GM19324 (cell line): ENCODE data around the gene MBNL1.

ENCODE experiments used
- ATAC-seq: cut with Tn5 transposase; IDR thresholded peaks from one replicate; pipeline ENCODE4 v1.9.1; 2021; ENCODE audit warnings: mild to moderate bottlenecking, moderate library complexity; ENCODE audit not compliant: unreplicated experiment, low FRiP score

Gene MBNL1, protein sequence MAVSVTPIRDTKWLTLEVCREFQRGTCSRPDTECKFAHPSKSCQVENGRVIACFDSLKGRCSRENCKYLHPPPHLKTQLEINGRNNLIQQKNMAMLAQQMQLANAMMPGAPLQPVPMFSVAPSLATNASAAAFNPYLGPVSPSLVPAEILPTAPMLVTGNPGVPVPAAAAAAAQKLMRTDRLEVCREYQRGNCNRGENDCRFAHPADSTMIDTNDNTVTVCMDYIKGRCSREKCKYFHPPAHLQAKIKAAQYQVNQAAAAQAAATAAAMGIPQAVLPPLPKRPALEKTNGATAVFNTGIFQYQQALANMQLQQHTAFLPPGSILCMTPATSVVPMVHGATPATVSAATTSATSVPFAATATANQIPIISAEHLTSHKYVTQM

DNA sequence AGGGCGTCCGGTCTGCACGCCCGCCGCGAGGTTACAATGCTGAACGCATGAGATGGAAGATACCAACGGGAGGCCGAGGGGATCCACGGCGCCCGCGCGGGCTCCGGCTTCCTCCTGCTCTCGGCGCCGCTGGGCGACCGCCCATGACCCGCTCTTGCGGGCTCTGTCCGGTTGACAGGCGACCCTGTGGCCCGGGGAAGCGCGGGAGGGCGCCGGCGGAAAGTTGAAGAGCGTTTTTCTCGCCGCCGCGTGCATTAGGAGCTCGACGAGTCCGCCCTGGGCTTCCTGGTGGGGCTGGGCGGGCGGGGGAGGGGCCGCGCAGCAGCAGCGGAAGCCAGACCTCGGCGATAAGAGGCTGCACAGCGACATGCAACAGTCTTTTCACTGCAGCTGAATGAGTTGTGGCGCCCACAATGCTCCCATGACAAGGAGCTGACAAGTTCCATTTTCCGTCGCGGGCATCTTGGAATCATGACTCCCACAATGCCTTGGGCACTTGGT is at the start of gene MBNL1:
TSS of gene MBNL1 (plus strand) at position 375 of the 501 bp plus-strand sequence. CDS start 31,265 bp downstream, outside the sequence.
- peak; percentile 76 for ATAC-seq

- no peak for ATAC-seq
These were observed 49.5 kb upstream of the MBNL1 start for GRCh38 chr3:152219216-152219615.

DNA sequence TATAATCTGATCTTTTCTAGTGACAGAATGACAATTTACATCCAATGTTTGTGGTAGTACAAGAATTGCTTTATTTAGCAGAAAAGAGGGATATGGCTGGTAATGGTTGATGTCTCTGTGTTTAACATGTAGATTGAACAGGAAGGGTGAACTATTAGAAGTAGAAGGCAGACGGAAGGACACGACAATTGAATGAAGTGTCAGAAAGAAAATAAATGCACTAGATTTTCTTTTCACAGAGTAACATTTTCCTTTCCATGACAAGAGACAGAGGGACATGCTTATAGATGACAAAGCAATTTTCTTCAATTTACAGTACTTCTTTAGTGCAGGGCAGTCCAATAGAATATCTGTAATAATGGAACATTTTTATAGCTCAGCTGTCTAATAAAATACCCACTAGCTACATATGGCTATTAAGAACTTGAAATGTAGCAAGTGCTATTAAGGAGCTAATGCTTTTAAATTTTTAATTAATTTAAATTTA is 48.9 kb upstream of the MBNL1 start:
- no peak for ATAC-seq

DNA sequence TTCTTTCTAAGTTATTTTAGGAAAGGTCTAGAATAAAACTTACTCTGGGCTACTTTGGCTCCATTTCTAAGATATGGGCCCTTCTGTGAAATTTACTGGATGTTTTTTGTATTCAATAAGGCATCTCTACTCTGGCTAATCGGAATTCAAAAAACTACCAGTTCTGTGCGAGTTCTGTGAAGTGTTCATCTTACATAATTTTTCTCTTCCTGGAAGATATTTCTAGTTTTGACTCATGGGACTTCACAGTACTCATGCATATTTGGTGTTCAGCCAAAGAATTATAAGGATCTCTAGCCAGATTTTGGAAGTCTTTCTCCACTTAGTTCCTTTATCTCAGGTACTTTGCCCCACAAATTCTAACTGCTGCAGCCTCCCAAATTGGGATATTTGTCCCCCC is 46.4 kb upstream of the MBNL1 start:
- no peak for ATAC-seq

DNA sequence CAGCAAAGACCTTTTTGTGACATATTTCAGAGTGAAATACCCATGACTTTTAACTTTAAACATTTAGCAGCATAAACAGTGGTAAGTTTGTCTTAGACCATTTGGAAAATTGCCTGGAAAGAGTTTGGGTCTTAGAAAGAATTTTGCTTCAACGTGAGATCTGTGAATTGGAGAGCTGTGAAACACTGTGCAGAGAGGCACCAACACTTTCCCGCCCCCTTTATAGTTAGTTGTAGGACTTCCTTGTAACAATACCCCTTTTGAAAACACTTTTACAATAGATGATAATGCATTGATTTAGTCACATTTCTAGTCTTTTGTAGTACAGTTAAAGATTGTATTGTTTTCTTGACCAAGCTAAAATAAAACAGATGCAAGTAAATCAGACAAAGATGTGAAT is 43.5 kb upstream of the MBNL1 start:
- ATAC-seq = no peak

- ATAC-seq = no peak
These were observed 42.6 kb upstream of the MBNL1 start for GRCh38 chr3:152226176-152226575.

- no peak for ATAC-seq
These were observed 41.7 kb upstream of the MBNL1 start for GRCh38 chr3:152227027-152227426.

DNA sequence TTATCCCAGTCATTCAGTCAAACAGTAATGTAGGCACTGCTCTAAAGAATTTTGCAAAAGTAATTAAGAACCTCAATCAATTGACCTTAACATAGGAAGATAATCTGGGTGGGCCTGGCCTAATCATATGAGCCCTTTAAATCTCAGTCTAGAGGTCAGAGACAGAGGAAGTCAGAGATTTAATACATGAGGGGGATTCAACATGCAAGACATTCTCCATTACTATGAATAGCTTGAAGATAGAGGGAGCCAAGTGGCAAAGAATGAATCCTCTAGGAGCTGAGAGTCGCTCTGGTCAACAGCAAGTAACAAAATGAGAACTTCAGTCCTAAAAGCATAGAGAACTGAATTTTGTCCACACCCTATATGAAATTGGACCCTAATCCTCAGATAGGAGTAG is 39.0 kb upstream of the MBNL1 start:
- no peak for ATAC-seq

DNA sequence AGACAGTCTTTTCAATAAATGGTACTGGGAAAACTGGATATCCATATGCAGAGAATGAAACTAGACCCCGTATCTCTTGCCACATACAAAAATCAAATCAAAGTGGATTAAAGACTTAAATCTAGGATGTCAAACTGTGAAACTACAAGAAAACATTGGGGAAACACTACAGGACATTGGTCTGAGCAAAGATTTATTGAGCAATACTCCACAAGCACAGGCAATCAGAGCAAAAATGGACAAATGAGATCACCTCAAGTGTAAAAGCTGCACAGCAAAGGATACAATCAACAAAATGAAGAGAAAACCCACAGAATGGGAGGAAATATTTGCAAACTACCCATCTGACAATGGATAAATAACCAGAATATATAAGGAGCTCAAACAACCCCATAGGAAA is 38.4 kb upstream of the MBNL1 start:
- ATAC-seq = no peak

DNA sequence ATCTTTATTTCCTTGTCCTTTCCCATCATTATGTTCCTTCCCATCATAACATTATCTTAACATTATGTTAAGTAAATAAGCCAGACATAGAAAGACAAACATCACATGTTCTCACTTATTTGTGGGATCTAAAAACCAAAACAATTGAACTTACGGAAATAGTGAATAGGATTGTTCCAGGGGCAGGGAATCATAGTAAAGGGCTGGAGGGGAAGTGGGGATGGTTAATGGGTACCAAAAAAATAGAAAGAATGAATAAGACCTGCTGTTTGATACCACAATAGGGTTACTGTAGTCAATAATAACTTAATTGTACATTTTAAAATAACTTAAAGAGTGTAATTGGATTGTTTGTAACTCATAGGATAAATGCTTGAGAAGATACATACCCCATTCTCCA is 36.7 kb upstream of the MBNL1 start:
- no peak for ATAC-seq

- ATAC-seq = no peak
These were observed 36.0 kb upstream of the MBNL1 start for GRCh38 chr3:152232679-152233078.

- ATAC-seq = no peak
These were observed 33.9 kb upstream of the MBNL1 start for GRCh38 chr3:152234657-152235375.

DNA sequence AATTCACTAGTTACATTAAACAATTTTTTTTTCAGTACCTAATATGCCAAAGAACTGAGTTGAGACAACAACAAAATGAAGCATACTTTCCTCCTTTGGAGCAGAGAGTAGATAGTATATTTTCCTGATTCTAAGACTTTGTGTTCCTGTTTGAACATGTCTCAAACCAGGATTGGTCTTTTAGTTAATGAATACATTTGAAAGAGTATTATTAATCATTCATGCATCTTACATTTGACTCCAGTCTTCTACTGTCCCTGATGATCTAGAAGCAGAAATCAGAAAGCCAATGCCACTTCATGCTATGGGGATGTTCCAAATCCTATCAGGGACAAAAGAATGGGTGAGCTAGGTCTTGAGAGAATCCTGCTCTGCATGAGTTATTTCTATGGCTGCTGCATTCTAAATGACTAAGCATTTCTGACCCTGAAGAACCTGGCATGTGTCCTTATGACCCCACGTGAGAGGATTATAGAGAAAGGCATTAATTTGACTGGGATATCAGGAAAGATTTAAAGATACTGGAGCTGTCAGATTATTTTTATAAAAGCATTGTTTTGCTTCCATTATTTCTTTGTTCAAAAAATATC is 32.9 kb upstream of the MBNL1 start:
- no peak for ATAC-seq

DNA sequence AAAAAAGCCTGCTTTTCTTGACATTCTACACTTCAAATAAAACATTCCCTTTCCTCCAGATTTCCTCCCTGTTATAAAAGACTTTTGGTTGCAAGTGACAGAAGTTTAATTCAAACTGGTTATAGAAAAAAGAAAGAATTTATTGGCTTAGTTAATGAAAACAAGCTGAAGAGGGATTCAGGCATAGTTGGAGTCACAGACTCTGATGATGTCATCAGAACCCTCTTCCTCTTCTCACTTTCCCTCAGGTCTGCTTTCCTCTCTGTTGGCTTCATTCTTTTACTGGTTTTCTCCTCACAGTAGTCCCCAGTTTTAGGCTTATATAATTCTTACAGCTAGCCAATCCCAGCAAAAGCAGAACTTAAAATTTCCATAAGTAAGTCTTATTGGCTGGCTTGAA is 32.0 kb upstream of the MBNL1 start:
- ATAC-seq = no peak

- ATAC-seq = peak; percentile 57
These were observed 27.3 kb upstream of the MBNL1 start for GRCh38 chr3:152241142-152242017.

DNA sequence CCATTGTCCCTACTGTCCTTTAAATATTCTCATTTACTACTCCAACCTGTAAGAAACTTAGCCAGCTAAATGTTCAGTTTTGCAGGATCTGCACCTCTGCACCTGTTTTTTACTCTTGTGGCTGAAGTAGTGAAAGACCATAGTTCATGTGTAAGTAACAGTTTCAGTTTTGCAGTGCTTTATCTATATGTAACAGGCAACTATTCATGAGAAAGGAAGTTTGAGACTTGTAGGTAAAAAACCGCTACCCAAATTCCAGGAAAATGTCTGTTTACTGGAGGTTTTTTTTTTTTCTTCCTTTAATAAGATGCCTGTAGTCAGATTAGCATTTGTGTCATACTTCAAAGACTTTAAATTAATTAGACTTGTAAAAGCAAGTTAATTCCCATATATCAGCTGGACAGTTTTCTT is 25.4 kb upstream of the MBNL1 start:
- peak; percentile 76 for ATAC-seq

DNA sequence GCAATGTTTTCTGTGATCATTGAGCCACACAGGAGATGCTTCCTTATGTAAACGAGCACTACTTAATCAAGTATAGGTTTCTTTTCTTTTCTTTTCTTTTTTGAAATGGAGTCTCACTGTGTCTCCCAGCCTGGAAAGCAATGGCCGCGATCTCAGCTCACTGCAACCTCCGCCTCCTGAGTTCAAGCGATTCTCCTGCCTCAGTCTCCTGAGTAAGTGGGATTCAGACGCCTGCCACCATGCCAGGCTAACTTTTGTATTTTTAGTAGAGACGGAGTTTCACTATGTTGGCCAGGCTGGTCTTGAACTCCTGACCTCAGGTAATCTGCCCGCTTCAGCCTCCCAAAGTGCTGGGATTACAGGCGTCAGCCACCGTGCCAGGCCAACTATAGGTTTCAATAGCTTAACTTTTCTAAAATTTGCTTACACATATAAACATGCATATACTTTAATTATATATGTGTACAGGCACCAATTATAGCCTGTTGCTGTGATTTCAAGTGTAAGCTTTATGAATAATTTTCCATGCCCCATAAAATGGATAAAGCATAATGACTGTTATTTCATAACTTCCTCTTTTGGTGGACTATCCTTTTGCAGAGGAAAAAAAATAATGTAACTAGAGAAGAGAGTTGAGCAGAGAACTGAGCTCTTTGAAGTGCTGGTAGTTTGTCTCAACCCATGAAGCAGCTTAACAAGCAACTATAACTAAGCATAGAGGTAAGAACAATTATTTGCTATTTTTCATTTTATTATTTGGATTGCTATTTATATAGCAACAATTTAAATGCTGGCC is 24.8 kb upstream of the MBNL1 start:
- ATAC-seq = peak; percentile 20

GRCh38 chr3:152244517-152244888 is 24.2 kb upstream of the MBNL1 start:
- no peak for ATAC-seq

- no peak for ATAC-seq
These were observed 23.1 kb upstream of the MBNL1 start for GRCh38 chr3:152245498-152246170.
